ENCODE results near the gene CACNA2D4.
"Not testable (repeated sequence)": the region's sequence is repeated elsewhere in the genome, so short reads cannot be mapped to it uniquely, and the experiment has no call there.

Gene CACNA2D4

GRCh38 chr12:1918081-1918883 is at the start of gene CACNA2D4:
Gene CACNA2D4, minus strand, starts transcription at chr12:1918652. Its CDS starts 179 bp downstream, at chr12:1918473.
- peak; percentile 50 for DNase-seq

GRCh38 chr12:1966561-1967226 is 48.2 kb upstream of the CACNA2D4 start:
- DNase-seq, result no peak

DNA sequence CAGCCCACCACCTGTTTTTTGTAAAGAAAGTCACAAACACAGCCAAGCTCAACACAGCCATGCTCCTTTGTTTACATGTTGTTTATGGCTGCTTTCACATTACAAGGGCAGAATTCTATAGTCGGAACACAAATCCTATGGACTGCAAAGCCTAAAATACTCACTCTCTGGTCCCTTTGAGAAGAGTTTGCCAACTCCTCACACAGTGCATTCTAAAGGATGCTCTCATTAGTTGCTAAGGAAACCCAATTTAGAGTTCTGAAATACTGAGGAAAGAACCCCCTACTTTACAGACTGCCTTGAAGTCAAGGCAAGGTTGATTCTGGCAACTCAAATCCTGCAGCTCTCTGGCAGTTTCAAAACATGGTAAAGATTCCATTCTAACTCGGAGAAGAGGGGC is 47.5 kb upstream of the CACNA2D4 start:
- no peak for DNase-seq

DNA sequence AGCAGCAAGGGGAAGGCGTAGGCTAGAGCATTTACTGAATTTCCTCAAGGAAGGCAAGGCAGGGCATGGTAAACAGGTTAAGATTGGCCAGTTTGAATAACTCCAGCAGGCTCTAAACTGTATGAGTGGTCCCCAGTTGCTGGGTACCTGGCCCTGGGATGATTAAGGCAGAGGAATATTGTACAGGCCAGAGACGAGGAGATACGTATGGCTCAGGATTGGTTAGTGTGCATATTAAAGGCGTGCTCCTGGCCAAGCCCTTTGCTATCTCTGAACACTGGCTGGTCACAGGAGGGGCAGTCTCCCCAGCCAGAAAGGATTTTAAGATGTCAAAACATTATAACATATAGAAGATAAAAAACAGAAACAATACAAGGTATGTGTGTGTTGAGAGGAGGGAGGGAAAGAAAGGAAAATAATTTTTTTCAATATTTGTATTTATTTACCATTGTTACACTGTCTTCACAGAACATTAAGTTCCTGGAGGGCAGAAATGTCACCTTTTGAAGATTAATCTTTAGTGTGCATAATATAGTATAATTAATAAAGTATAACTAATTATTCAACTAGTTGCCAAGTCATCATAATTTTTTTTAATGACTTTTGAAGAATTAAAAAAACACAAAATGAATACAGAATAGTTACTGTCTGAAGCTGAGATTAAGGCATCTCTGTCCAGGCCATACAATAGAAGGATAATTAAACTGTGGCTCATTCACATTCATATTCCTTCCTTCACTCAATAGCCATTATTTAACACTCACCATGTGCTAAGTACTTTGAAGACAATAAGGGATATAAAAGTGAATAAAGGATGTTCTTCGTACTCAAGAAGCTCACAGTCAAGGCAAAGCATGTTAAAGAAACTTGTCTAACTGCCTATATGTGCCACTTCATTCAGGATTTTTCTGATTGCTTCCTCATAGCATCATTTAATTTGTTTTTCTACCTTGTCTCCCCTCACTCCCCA is 43.9 kb upstream of the CACNA2D4 start:
- no peak for DNase-seq

DNA sequence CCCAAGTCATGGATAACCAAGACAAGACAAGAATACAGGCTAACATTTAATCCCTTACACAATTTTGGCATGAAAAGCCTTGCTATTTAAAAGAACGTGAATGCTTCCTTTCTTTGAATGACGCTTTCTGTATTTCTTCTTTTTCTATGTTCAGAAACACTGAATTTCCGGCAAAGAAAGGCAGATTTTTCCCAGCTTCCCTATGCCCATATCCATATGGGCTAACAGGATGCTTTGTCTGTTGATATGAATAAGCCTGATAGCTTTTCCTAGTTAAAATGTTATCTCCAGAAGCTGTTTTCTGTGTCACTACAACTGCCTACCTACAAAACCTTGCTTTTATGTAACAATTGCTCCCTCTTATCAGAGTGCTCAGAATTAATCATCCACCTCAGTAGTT is 38.3 kb upstream of the CACNA2D4 start:
- no peak for DNase-seq

DNA sequence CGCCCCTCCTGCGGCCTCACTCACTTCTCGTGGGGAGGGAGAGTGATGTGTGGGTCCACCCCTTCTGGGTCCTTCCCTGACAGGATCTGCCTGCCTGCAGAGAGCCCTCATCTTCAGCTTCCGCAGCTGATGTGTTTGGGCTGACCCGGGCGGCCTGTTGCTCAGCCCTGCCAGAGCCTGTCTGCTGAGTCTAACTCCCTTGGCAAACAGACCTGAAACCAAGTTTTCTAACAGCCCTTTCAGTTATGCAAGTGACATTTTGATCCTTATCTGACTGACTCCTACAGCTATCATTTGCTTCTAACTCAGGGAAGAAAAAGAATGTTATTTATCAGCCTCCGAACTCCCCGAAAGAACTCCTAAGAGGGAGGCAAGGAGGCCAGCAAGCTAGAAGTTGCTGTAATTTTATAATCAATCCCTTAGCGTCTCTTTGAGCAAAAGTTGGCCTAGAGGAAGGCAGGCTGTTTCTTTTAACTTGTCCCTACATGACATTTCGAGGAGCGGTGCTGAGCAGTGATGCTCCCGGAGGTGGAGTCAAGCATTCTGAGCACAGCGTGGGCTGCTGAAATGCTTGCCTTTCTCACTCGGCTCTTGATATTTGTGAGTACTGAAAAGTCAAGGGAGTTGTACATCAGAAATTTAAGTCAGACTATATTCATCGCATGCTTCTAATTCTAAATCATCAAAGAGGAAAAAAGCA is 31.5 kb upstream of the CACNA2D4 start:
- DNase-seq, result no peak

- no peak for DNase-seq
These were observed 30.4 kb upstream of the CACNA2D4 start for GRCh38 chr12:1948883-1949282.

DNA sequence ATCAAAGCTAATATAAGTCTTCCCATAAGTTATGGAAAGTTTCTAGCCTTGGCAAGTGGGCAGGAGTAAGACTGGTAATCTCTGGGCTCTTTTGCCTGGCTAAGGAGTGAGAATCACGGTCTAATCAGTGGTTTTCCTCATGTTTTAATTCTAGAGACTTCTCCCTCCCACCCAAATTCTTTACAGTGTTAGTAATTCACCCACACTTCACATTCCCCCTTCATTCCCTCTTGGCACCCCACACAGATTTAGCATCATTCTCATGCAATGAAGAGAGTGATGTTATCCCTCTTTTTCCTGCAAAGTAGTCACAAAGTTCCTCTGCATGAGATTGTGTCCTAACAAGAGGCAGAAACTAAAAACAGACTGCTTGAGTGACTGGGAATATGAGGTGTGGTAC is 28.6 kb upstream of the CACNA2D4 start:
- no peak for DNase-seq

DNA sequence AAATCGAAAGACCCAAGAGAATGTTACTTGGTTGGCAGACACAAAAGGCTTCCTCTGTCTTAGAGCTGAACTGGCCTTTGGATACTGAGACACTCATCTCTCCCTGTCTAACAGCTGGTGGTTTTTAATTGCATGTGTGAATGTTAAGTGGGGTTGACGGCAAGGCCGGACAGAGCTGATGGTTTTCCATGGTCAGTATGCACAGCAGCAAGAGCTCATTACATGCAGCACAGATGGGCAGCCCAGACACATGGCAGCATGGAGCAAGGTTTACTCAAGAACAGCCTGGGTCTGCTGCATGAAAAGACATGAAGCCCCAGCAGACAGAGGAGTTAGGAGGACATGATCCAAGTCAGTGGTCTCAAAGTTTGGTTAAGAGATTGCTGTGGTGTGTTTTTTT is 27.8 kb upstream of the CACNA2D4 start:
- no peak for DNase-seq

GRCh38 chr12:1945502-1945901 is 27.1 kb upstream of the CACNA2D4 start:
- DNase-seq, result not testable (repeated sequence)

DNA sequence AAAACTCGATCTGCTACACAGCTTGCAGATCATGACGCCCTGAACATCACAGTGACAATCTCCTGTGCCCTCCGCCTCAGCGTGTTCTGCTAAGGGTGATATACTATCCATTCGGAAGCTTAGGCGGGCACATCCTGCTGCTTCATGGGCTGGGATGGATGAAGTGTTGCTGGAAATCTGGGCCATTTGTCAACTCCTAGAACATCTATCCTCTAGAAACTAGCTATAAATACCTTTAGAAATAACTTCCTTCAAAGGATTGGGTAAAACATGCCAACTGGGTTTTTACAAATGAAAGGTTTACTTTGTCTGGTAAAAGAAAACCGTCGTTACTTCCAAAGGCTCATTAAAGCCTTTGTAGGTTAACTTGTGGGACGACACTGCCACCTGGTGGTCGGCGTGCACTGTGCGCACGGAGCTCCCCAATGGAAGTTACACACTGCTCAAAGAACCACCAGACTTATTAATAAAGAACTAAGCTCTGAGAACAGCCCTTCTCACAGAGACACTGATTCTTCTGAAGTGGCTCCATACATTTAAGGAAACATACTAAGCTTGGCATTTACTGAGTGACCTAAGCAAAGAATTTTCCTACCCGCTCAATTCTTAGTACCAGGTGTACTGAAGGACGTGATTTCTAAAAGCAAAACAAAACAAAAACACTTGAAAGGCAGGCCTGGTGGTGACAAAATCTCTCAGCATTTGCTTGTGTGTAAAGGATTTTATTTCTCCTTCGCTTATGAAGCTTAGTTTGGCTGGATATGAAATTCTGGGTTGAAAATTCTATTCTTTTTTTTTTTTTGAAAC is 21.6 kb upstream of the CACNA2D4 start:
- peak; percentile 88 for DNase-seq

- no peak for DNase-seq
These were observed 20.9 kb upstream of the CACNA2D4 start for GRCh38 chr12:1939331-1939730.

DNA sequence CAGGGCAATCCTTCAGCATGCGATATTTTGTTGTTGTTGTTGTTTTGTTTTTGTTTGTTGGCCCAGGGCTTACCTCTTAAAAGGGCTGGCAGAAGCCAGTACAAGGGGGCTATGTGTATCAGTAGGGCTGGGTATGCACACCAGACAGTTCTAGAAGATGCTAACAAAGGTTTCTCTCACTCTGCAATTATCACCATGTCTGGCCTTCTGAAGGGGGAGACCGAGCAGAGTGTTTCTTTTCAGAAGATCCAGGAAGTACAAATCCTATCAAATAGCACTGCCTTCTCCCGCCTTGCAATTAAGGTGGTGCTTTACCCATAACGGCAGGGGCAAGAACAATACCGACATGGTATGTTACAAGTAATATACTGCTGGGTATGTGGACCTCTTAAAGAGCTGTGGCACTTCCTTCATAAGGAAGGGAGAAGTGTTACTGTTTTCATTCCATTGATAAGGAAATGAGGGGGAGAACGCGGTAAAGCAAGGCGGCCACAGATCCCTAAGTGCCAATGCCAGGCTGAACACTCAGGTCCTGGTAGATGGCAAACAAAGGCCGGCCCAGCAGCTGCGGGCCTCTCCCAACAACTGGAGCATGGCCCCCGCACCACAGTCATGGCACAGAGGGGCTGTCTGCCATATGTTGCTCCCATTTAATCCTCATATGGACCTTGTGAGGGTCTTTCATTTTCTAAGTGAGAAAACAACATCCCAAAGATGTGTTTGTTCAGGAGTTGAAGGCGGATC is 19.2 kb upstream of the CACNA2D4 start:
- no peak for DNase-seq

GRCh38 chr12:1936406-1937320 is 18.2 kb upstream of the CACNA2D4 start:
- no peak for DNase-seq

- no peak for DNase-seq
These were observed 17.4 kb upstream of the CACNA2D4 start for GRCh38 chr12:1935700-1936378.

DNA sequence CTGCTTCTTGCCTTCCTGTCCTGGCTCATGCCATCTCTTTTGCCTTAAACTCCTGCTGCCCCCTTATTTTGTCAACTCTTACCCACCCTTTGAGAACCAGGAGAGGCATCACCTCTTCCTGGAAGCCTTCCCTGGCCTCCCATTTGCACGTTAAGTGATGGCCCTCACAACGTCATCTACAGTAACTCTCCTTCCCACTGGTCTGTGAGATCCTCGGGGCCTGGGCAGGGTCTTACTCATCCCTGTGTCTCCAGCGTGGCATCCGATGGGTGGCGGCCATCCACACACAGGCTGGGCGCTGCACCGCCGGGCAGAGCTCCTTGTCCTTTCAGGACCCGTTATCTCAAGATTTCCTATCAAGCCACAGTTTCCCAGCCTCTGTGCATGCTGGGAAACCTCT is 16.8 kb upstream of the CACNA2D4 start:
- DNase-seq, result no peak

DNA sequence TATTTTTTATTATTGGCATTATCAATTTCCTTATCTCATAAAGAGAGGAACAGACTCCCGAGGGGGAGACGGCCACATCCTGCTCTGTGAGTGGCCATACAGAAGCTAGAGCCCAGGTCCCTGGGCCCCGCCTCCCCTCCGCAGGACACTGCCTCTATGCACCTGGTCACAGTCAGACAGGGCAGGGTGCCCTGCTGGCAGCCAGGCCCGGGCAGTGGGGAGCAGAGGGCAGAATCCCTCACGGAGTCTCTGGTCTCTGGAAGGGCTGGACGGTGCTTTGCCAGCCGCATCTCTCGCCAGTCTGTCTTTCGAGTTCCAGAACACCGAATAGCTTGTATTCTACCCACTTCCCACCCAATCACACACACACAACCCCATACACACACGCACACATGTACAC is 16.4 kb upstream of the CACNA2D4 start:
- no peak for DNase-seq

- no peak for DNase-seq
These were observed 15.6 kb upstream of the CACNA2D4 start for GRCh38 chr12:1934068-1934467.

- DNase-seq, result no peak
These were observed 15.0 kb upstream of the CACNA2D4 start for GRCh38 chr12:1933342-1934051.

All from right hindlimb (tissue), 1 donor.